T1000 (cell line): ENCODE data around the gene PARS2.
"Not testable (repeated sequence)": the region's sequence is repeated elsewhere in the genome, so short reads cannot be mapped to it uniquely, and the experiment has no call there.

ENCODE experiments used
- DNase-seq: peaks from one replicate; lab custom pipeline; 2025; ENCODE audit warnings: mixed read lengths; lab: John Stamatoyannopoulos, UW

Gene PARS2

GRCh38 chr1:54800041-54800898, 35.9 kb upstream of the PARS2 start:
- no peak for DNase-seq

GRCh38 chr1:54798769-54799641, 34.7 kb upstream of the PARS2 start:
- no peak for DNase-seq

DNA sequence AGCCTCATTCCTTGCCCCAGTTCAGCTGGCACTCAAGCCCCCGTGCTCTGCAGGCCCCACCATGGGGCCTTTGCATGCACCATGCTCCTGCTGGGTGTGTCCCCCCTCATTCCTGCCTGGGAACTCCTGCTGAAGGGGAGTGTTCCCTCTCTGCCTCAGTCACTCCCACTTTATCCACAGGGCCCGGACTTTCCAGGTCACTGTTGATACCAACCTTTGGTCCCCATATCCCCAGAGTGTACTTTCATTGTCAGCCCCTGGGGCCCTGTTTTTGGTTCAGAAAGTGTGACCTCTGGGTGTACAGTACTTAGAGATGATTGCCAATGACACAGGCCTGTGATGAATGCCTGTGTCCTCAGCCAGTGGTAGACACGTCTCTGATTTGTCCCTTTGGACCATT, 33.9 kb upstream of the PARS2 start:
- DNase-seq = no peak

GRCh38 chr1:54796902-54797301, 32.6 kb upstream of the PARS2 start:
- no peak for DNase-seq

- no peak for DNase-seq
Measured at GRCh38 chr1:54795841-54796468, 31.6 kb upstream of the PARS2 start.

DNA sequence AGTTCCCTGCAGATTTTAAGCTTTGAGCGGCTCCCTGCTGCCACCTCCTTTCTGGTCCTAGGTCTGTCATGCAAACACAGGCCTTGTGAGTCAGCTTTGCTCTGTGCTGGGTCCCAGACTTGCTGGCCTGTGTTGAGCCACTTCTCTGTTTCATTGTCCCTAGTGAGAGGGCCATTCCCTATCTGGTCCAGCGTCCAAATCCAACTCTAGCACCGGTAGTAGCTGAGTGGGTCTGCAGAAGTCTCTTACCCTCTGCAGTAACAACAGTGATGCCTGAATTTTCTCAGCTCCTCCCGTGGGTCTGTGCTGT, 31.0 kb upstream of the PARS2 start:
- no peak for DNase-seq

GRCh38 chr1:54794451-54795355, 30.4 kb upstream of the PARS2 start:
- DNase-seq = no peak

DNA sequence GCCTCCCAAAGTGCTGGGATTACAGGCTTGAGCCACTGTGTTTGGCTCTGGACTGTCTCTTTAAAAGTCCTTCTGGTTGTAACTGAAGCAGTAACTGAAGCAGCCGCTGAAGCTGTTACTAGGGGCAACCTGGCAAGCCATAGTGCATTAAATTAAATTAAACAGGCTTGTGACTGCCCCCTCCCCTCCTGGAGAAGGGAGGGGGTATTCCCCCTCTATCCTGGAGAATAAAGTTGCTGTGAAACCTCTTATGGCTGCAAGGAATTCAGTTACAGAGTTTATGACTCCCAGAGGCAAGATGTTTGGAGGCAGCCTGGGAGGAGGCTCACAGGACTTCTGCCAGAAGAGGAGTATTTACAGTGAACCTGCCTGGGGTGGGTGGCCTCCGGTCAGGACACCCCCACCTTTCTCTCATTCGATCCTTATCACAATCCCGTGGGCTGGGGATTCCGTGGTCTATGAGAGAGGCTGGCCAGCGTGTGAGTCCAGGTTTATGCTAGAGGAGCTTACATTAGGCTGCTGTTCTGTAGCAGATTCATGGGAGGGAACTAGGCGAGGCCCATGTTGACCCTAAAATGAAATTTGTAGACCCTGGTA, 28.5 kb upstream of the PARS2 start:
- no peak for DNase-seq

DNA sequence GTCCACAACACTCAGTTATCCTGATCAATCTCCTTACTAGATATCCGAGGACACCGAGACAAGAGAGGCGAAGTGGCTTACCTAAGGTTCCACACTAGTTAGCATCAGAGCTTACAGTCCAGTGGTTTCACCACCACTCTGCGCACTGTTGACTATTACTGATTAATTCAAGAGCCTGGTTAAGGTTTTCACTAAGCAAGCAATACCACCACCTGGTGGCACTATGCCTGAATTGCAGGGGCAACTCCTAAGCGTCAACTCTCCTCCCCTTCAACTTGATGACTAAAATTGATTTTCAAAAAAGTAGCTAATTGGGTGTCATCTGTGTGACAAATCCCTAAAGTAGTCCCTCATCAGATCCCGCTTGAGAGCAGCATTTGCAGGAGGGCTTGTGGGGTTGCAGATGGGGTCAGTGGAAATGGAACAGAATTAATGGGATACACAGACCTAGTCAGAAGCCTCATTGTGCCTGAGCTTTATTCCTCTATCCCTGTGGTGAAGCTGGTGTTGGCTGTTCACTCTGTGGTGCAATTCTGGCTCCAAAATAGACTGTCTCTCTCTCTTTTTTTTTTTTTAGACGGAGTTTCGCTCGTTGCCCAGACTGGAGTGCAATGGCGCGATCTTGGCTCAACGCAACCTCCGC, 27.7 kb upstream of the PARS2 start:
- DNase-seq = no peak

GRCh38 chr1:54788459-54788858, 24.1 kb upstream of the PARS2 start:
- no peak for DNase-seq

DNA sequence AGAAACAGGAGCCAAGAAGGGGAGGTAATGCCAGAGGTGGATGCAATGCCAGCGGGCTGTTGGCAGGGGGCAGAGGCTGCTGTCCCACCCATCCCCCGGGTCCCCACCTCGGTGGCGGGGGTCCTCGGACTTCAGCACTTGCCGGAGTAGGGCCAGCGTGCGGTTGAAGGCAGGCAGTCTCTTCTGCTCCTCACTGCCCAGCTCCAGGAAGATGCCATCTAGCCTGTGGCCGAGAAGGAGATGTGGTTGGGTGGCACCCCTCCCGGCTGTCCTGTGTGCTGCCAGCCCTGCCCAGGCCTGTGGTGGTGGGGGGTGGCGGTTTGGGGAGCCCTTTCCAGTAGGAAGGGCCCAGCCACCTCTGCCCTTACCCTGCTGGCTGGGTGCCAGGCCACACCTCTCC, 23.3 kb upstream of the PARS2 start:
- no peak for DNase-seq

DNA sequence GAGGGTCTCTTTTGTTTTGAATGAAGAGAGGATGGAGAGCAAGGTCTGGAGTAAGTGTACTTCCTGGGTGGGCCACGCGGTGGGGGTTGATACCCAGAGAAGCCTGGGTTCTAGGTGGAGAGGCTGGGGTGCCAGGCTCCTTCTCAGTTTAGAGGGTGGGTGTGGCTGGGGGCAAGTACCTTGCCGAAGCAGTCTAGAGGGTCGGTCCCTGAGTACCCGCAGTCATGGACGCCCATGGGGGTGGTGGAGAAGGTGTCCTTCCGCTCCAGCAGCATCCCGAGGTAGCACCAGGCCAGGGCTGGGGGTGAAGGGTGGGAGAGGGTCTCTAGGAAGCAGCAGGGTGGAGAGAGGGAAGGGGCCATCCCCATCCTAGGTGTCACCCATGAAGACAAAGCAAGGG, 22.5 kb upstream of the PARS2 start:
- DNase-seq = no peak

- DNase-seq = no peak
Measured at GRCh38 chr1:54784066-54784465, 19.7 kb upstream of the PARS2 start.

DNA sequence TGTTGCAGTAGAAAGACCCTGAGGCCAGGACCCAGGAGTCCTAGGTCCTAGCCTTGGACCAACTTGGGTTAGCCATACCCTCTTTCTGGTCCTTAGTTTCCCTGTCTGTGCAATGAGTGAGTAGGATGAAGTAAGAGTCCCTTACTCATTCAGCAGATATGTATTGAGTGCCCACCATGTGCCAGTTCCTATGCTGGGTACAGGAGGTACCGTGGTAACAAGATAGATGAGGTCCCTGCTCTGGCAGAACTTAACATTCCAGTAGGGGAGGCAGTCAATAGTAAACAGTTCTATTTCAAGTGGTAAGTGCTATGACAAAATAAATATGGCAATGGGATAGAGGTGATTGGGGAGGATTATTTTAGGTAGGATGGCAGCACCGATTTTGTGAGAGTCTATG, 18.3 kb upstream of the PARS2 start:
- DNase-seq = no peak

GRCh38 chr1:54782156-54782555, 17.8 kb upstream of the PARS2 start:
- no peak for DNase-seq

GRCh38 chr1:54781023-54781723, 16.9 kb upstream of the PARS2 start:
- DNase-seq = no peak

DNA sequence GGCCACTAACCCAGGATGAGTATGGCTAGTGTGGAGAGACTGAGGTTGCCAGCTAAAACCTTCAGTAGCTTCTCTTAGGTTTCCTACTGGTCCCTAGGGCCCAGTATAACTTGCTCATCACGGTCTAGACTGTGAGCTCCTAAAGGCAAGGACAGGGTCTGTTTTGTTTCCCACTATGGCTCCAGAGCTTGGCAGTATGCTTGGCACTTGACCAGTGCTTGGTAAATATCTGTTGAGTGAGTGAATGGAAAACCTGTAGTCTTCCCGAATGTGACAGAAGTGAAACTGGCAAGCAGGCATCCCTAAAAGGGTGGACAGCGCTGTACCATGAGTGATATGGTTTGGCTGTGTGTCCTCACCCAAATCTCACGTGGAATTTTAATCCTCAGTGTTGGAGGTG, 13.1 kb upstream of the PARS2 start:
- no peak for DNase-seq

- DNase-seq = no peak
Measured at GRCh38 chr1:54777011-54777410, 12.7 kb upstream of the PARS2 start.

- not testable (repeated sequence) for DNase-seq
Measured at GRCh38 chr1:54775828-54776721, 11.8 kb upstream of the PARS2 start.
